HUES64 (cell line): ENCODE measurements around the gene NFAT5.
"Not testable (repeated sequence)": the region's sequence is repeated elsewhere in the genome, so short reads cannot be mapped to it uniquely, and the experiment has no call there.

Source experiments
- H3K27ac ChIP-seq: 2 replicates; pipeline ENCODE4 v1.7.0; 2013; ENCODE audit warnings: low read depth, low read length, inconsistent platforms
- H3K27me3 ChIP-seq: 2 replicates; pipeline ENCODE4 v1.6.1; 2013; ENCODE audit warnings: mild to moderate bottlenecking, low read length; ENCODE audit not compliant: insufficient read depth
- H3K36me3 ChIP-seq: 2 replicates; pipeline ENCODE4 v1.6.1; 2013; ENCODE audit warnings: mild to moderate bottlenecking, low read length; ENCODE audit not compliant: insufficient read depth
- H3K4me1 ChIP-seq: 2 replicates; pipeline ENCODE4 v1.6.1; 2013; ENCODE audit warnings: mild to moderate bottlenecking, low read length, moderate library complexity; ENCODE audit not compliant: insufficient read depth
- H3K4me3 ChIP-seq: 2 replicates; pipeline ENCODE4 v1.5.1; 2013; ENCODE audit warnings: mild to moderate bottlenecking, low read length, moderate library complexity
- H3K9ac ChIP-seq: 2 replicates; pipeline ENCODE4 v1.6.1; 2013; ENCODE audit warnings: mild to moderate bottlenecking, low read depth, low read length
- H3K9me3 ChIP-seq: 2 replicates; pipeline ENCODE4 v1.6.1; 2013; ENCODE audit warnings: low read depth, low read length; ENCODE audit not compliant: insufficient read depth
- WGBS: fragments of 150-250, 120-280 bp; methylation state at CpG from one replicate; pipeline ENCODE4 v1.1.7; 2013; ENCODE audit warnings: missing lambda C conversion rate; 5-methylcytosine and 5-hydroxymethylcytosine counted together

Gene NFAT5

DNA sequence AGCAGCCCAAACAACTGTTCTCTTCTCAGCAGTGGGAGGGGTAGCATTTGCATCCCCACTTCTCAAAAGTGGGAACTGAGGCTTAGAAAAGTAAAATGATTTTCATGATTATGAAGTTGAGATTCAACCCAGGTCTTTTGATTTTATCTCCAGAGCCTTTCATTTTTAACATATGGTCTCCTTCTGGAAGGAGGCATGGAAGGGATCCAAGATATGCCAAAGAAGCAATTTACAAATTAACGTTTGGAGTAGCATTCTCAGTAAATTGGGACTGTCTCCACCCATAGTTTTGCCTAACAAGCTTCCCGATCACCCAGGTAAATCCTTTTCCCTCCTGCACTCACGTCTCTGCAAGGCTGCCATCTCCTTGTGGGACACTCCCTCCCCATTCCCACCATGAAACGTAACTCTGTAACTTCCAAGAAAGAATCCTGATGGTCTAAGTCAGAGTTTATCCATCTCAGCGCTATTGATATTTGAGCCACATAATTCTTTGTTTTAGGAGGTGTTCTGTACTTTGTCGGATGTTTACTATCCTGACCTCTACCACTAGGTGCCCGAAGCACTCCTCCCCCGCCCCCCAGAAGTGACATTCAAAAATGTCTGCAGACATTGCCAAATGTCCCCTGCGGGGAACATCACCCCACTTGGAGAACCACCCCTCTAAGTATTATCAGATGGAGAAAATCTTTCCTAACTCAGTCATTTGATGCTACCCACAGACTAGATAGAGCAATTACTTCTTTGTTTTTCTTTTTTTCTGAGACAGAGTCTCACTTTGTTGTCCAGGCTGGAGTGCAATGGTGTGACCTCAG, 32.9 kb upstream of the NFAT5 start:
- H3K27me3 ChIP-seq: no peaks in the 10 kb centered on the region
- 0 out of 2 replicates have a peak overlapping the region, but pooled peaks have one; percentile 16 for H3K4me3 ChIP-seq
- no peak overlapping the region for H3K9ac ChIP-seq
- no peak overlapping the region for H3K27ac ChIP-seq
- 49% methylated on average over 9 of the region's 9 CpGs for WGBS
- peaks cover 28% of the 10 kb centered on the region for H3K4me1 ChIP-seq
- no peaks in the 10 kb centered on the region for H3K9me3 ChIP-seq
- H3K36me3 ChIP-seq: no peaks in the 10 kb centered on the region

DNA sequence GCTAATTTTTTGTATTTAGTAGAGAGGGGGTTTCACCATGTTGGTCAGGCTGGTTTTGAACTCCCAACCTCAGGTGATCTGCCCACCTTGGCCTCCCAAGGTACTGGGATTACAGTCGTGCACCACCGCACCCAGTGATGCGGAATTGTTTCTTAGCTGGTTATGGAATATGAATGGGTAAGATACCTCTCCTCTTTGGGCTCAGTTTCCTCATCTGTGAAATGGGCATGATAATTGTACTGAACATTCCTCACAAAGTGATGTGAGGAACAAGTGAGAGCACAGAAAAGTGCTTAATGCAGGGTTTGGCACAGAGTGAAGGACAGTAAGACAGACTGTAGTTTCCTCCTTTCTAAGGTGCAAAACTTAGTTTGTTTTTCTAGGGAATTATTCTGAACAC, 31.0 kb upstream of the NFAT5 start:
- H3K4me1 ChIP-seq: peaks cover 22% of the 10 kb centered on the region
- no peaks in the 10 kb centered on the region for H3K27me3 ChIP-seq
- 91% methylated on average over 3 of the region's 3 CpGs for WGBS
- no peak overlapping the region for H3K9ac ChIP-seq
- H3K27ac ChIP-seq: no peak overlapping the region
- H3K4me3 ChIP-seq: no peak overlapping the region
- H3K9me3 ChIP-seq: no peaks in the 10 kb centered on the region
- H3K36me3 ChIP-seq: no peaks in the 10 kb centered on the region

DNA sequence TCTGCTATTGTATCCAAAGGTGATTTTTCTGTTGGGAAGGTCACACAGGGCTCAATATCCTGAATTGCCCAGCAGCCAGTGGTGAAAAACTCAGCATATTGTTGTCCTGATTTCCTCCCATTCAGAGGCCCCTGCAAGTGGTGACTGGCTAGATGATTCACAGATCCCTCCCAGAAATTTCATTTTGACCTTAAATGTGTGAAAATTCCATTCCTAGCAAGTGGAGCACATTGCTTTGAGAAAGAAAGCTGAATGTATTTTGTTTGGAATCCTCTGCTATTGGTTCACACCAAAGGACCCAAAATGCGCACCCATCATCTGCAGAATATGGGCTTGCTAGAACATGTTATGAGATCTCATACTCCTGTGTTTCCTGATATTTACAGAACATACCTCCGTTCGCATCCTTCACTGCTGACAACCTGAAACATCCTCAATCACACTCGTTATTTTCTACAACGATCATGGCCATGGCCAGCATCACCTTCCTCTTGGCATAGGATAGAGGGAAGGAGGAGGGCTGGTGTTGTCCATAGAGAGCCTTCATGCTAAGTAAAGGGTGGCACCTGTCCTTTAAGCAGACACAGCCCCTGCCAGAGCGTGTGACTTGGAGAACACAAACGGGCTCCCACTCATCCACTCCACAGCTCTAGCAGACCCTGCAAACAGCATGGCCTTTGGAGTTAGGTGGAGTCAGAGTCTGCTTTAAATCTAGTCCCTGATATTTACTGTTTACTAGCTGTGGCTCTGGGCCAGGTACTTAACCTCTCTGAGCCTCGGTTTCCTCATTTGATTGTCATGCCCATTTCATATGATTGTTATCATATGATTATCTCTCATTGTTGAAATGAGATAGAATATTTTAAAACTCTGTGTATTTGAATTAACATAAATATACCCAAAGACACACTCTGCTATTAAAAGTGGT, 30.4 kb upstream of the NFAT5 start:
- no peak overlapping the region for H3K27ac ChIP-seq
- H3K9ac ChIP-seq: no peak overlapping the region
- WGBS: 81% methylated on average over 7 of the region's 8 CpGs
- no peaks in the 10 kb centered on the region for H3K27me3 ChIP-seq
- H3K4me3 ChIP-seq: no peak overlapping the region
- no peaks in the 10 kb centered on the region for H3K9me3 ChIP-seq
- H3K4me1 ChIP-seq: peaks cover 17% of the 10 kb centered on the region
- H3K36me3 ChIP-seq: no peaks in the 10 kb centered on the region

DNA sequence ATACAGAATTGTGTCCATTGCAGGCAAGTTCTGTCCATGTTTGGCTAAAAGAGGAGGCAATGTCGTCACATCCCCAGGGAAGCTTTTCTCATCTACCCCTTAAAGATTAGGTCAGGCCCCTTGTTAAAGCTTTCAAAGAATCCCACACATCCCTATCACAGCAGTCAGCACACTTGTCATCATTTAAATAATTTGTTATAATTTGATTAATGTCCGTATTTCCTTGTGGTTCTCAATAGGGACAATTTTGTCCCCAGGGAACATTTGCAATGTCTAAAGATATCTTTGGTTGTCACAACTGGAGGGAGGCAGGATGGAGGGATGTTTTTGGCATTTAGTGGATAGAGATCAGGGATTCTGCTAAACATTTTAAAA, 28.1 kb upstream of the NFAT5 start:
- no peak overlapping the region for H3K4me3 ChIP-seq

GRCh38 chr16:69538808-69539207, 27.0 kb upstream of the NFAT5 start:
- no peaks in the 10 kb centered on the region for H3K27me3 ChIP-seq
- H3K4me3 ChIP-seq: no peak overlapping the region
- H3K9ac ChIP-seq: no peak overlapping the region
- H3K9me3 ChIP-seq: no peaks in the 10 kb centered on the region
- WGBS: 89% methylated on average over 1 of the region's 1 CpG
- H3K4me1 ChIP-seq: no peaks in the 10 kb centered on the region
- no peak overlapping the region for H3K27ac ChIP-seq
- no peaks in the 10 kb centered on the region for H3K36me3 ChIP-seq

More for the DNA sequence above, 28.1 kb upstream of the NFAT5 start:
- H3K27ac ChIP-seq: no peak overlapping the region
- H3K27me3 ChIP-seq: no peaks in the 10 kb centered on the region
- peaks cover 4% of the 10 kb centered on the region; the same call in 1 of the 2 replicates for H3K4me1 ChIP-seq
- no peaks in the 10 kb centered on the region for H3K36me3 ChIP-seq
- H3K9me3 ChIP-seq: no peaks in the 10 kb centered on the region
- 81% methylated on average over 2 of the region's 2 CpGs for WGBS
- H3K9ac ChIP-seq: no peak overlapping the region

GRCh38 chr16:69542974-69543373, 22.8 kb upstream of the NFAT5 start:
- Histone ChIP-seq H3K4me1 (no peaks in the 10 kb centered on the region), H3K4me3 (no peak overlapping the region), H3K27me3 (no peaks in the 10 kb centered on the region), H3K36me3 (no peaks in the 10 kb centered on the region), H3K9ac (no peak overlapping the region), H3K9me3 (no peaks in the 10 kb centered on the region), H3K27ac (no peak overlapping the region)

- Histone ChIP-seq H3K4me3 (no peak overlapping the region), H3K4me1 (no peaks in the 10 kb centered on the region), H3K27ac (no peak overlapping the region), H3K9ac (no peak overlapping the region), H3K27me3 (no peaks in the 10 kb centered on the region), H3K36me3 (no peaks in the 10 kb centered on the region), H3K9me3 (no peaks in the 10 kb centered on the region)
- WGBS: 71% methylated on average over 1 of the region's 3 CpGs
Observed at GRCh38 chr16:69544088-69544487, 21.7 kb upstream of the NFAT5 start.

GRCh38 chr16:69546663-69547062, 19.1 kb upstream of the NFAT5 start:
- not testable (repeated sequence) for H3K9ac ChIP-seq

GRCh38 chr16:69553332-69553731, 12.4 kb upstream of the NFAT5 start:
- no peaks in the 10 kb centered on the region for H3K9me3 ChIP-seq
- H3K4me1 ChIP-seq: no peaks in the 10 kb centered on the region
- H3K27me3 ChIP-seq: no peaks in the 10 kb centered on the region
- no peak overlapping the region for H3K4me3 ChIP-seq
- 95% methylated on average over 4 of the region's 4 CpGs for WGBS
- H3K27ac ChIP-seq: no peak overlapping the region
- no peaks in the 10 kb centered on the region for H3K36me3 ChIP-seq
- H3K9ac ChIP-seq: no peak overlapping the region

More at GRCh38 chr16:69546663-69547062, 19.1 kb upstream of the NFAT5 start:
- H3K4me1 ChIP-seq, H3K27ac ChIP-seq, H3K9me3 ChIP-seq, H3K4me3 ChIP-seq, H3K36me3 ChIP-seq, H3K27me3 ChIP-seq: not testable (repeated sequence)
- 93% methylated on average over 6 of the region's 6 CpGs for WGBS

GRCh38 chr16:69554495-69554894, 11.3 kb upstream of the NFAT5 start:
- Histone ChIP-seq H3K27ac (no peak overlapping the region), H3K9ac (no peak overlapping the region), H3K4me1 (no peaks in the 10 kb centered on the region), H3K36me3 (no peaks in the 10 kb centered on the region), H3K9me3 (no peaks in the 10 kb centered on the region), H3K4me3 (no peak overlapping the region), H3K27me3 (no peaks in the 10 kb centered on the region)
- WGBS: 94% methylated on average over 2 of the region's 2 CpGs

DNA sequence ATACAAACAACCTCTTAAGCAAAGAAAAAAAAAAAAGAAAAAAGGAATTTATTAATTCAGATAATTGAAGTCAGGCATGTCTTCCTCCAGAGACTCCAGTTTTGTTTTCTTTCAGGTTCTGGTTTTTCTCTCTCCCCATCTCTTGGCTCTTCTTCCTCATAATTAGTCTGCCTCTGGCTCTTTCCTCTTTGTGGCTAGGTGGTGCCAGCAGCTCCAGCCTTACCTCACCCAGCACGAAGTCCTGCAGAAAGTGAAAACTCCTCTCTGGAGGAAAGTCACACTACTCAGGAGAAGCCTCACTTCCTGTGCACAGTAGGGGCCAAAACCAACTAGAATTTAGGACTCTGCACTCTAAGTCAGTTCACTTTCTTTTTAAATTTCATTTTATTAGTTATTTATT, 10.3 kb upstream of the NFAT5 start:
- Histone ChIP-seq H3K9me3 (no peaks in the 10 kb centered on the region), H3K27me3 (no peaks in the 10 kb centered on the region), H3K36me3 (no peaks in the 10 kb centered on the region), H3K9ac (no peak overlapping the region), H3K27ac (no peak overlapping the region), H3K4me3 (no peak overlapping the region), H3K4me1 (no peaks in the 10 kb centered on the region)
- WGBS: 91% methylated on average over 1 of the region's 1 CpG
